Activated CD4-positive, CD25-positive, alpha-beta regulatory T cell treated with anti-CD3 and anti-CD28 coated beads, Interleukin-2, amount 50 U/mL, for 72 hours (primary cell): ENCODE data around the gene CASP8.
"Not testable (repeated sequence)": the region's sequence is repeated elsewhere in the genome, so short reads cannot be mapped to it uniquely, and the experiment has no call there.

Source experiments
- DNase-seq: peaks from one replicate; pipeline ENCODE4 v3.0.0; 2021

The CASP8 gene

DNA sequence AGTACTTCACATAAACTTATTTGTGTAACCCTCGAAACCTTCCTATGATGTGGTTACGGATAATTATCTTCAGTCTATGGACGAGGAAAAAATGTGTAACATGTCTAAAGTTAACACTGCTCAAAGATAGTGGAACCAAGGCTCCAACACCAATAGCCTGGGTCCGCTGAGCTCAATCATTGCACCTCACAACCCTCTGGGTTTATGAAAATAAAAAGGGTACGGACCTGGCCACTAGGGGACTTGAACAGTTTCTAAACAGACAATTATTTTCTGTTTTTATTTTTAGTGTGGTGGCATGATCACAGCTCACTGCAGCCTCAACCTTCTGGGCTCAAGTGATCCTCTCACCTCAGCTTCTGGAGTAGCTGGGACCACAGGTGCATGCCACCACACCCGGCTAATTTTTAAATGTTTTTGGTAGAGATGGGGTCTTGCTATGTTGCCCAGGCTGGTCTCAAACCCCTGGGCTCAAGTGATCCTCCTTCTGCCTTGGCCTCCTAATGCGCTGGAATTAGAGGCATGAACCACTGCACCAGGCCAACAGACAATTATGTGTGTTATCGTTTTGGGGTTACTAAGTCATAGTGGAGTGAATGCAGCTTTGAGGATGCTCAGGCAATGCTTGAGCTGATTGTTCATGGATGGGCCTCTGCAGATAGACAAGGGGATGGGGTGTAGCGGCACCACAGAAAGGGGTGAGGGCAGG, 10.1 kb downstream of the CASP8 start:
- DNase-seq: no peak

DNA sequence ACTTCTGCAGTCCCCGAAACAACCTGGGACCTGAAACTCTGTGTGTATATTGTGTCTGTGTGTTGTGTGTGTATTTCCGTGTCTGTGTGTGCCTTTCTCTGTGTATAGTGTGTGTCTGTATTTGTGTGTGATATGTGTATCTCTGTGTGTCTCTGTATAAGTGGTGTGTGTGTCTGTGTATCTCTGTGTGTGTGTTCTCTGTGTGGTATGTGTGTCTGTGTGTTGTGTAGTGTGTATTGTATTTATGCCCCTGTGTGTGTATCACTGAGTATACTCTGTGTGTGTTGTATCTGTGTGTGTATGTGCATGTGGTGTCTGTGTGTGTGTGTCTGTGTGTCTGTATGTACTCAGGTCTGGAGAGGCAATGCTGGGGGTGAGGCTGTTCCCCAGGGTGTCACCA, 11.6 kb downstream of the CASP8 start:
- DNase-seq: no peak

DNA sequence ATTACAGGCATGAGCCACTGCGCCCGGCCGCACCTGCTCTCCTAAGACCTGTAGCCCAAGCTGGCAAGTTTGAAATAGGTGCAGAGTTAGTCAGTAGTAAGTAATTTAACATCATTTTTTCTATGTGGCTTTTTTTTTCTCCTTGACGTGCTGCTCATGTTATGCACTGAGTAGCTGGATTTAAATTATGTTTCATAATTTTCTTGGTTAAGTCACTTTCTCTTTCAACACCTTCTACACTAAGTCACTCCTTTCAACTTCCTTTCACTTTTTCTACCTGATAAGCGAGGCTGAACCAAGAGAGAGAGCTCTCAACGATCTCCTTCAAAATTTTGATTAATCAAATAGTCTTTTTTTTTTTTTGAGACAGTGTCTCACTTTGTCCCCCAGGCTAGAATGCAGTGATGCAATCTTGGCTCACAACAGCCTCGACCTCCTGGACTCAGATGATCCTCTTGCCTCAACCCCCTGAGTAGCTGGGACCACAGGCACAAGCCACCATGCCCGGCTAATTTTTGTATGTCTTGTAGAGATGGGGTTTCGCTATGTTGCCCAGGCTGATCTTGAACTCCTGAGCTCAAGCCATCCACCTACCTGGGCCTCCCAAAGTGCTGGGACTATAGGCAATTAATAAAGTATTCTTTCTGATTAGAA, 13.1 kb downstream of the CASP8 start:
- no peak for DNase-seq

DNA sequence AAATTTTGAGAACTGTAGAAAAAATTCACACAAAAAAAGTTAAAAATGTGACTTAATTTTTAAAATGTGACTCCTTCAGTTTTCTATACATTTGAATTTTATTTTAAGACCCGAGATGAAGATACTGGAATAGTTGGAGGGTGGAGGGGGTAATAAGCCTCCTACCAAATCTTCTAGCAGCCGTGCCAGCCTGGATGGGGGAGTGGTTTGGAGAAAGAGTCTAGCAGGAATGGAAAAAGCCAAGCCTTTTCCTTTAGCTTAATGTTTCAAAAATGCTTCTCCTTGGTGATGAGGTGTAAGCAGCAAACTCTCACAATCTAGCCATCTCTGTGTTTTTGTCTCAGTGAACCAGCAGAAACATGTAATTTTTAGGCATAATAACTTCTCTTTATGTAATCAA, 14.7 kb downstream of the CASP8 start:
- no peak for DNase-seq

DNA sequence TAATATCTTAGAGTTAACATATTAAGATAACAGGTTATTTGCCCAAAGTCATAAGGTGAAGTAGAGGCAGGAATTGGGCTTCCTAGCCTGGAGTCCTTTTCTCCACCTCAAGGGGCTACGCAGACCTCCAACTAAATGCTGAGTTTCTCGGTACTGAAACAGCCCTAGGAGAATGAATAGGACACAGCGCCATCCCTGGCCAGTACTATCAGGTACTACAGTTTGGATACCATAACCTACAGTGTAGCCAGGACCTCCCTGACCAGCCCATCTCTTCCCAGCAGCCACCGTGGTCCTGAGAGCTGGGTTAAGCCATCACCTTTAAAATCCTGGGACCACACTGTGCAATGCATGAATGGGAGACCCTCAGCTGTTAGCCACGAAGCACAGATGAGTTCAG, 15.7 kb downstream of the CASP8 start:
- no peak for DNase-seq

DNA sequence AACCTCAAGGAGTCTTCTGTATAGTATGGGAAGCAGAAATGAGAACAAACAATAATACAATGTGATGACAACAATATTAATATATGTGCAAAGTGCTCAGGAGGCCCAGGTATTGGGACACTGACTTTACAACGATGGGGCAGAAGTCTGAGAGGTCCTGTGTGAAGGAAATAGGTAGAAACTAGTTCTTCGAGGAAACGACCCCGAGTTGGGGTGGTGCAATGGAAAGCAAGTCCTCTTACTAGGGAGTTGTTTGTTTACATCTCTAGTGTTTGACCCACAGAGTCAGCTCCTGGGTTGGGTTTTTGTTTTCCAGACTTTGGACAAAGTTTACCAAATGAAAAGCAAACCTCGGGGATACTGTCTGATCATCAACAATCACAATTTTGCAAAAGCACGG, 16.2 kb downstream of the CASP8 start:
- no peak for DNase-seq

DNA sequence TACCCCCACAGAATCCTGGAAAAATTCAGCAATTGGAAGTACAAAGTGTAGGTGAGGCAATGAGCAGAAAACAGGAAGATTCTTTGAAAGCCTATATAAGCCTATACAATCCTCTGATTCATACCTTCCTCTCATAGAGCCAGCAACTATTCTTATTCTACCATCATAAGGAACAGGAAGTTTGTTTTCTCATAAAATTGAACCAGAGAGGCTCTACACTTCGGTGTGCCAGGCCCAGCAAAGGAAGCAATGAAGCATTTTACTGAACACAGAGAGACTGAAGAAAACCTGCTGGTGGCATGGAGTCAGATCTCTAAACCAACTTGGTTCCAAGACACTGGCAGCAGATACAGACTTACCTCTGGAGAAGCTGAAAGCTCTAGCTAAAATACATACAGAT, 18.7 kb downstream of the CASP8 start:
- DNase-seq: no peak

DNA sequence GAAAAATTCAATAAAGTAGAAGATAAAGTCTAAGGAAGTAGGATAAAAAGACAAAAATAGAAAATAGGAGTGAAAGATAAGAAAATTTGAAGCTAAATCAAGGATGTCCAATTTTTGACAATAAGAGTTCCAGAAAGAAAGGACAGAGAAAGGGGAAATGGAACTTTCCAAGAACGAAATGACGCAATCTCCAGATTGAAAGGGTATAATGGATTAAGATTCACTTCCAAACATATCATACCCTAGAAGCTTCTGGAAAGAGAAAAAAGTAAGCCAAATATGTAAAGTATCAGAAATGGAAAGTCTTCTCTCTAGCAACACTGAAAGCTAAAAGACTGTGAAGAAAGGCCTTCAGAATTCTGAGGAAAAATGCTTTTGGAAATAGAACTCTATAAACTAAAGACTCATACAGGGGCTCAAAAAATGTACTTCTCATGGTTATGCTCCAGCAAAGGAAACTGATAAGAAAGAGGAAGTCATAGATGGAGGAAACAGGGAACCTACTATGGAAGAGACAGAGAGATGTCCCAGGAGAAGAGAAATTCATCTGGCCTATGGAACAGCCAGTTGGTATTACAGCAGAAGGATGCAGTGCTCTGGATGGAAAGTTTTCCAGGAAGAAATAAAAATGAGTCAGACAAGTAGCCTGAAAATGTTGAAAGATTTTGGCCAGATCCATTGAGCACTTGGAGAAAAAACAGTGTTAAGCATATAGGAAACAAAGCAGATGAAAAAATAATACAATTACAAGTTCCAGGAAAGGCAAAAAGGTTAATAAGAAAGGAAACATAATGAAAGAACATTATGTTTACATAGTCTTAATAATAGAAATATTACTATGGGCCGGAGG, 20.1 kb downstream of the CASP8 start:
- DNase-seq: no peak

DNA sequence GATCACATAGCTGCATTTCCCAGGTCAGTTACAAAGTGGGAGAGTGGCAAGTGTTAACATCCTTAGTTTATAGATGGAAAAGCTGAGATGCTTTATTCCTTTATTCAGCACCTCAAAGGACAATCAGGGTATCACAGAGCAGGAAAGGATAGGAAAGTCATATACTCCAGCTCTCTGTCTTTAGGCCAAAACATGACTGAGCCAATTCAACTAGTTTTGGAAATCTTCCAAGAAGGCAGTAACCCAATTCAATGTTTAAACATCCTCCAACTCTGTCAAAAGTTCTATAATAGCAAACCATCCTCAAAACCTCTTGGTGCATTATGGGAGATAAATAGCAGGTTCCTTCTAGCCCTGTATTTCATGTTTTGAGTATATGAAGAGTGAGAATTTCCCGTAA, 25.2 kb downstream of the CASP8 start:
- no peak for DNase-seq

DNA sequence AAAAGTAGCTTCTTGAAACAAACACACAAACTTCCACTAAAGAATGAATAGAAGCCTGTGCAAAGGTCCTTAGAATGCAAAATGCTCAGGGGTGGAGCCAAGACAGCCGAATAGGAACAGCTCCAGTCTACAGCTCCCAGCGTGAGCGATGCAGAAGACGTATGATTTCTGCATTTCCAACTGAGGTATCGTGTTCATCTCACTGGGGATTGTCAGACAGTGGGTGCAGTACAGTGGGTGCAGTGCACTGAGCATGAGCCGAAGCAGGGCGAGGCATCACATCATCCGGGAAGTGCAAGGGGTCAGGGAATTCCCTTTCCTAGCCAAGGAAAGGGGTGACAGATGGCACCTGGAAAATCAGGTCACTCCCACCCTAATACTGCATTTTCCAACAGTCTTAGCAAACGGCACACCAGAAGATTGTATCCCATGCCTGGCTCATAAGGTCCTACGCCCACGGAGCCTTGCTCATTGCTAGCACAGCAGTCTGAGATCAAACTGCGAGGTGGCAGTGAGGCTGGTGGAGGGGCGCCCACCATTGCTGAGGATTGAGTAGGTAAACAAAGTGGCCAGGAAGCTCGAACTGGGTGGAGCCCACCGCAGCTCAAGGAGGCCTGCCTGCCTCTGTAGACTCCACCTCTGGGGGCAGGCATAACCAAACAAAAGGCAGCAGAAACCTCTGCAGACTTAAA, 30.3 kb downstream of the CASP8 start:
- DNase-seq: not testable (repeated sequence)

DNA sequence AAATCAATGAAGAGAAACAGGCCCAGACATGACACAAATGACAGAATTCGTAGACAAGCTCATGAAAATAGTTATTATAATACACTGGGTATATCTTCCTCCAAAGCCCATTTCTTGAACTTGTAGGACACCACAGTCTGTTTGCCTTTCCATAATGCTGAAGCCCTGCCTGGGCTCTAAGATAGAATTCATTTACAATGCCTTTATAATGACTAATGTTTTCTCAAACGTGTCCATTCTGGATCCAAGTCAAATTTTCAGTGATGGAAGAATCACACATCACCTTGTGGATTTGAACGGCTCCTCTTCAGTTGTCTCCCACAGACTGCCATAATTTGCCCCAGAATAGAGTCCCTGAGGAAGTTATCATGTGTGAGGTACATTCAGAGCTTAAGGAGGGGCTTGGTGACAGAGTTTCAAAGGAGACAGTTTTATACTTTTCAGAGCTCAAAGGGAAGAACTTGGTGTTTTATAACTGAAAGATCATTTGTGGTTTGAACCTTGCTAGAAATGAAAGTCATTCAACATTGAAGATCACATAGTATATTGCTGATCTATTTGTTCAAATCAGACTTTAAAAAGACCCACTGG, 38.2 kb downstream of the CASP8 start:
- no peak for DNase-seq

DNA sequence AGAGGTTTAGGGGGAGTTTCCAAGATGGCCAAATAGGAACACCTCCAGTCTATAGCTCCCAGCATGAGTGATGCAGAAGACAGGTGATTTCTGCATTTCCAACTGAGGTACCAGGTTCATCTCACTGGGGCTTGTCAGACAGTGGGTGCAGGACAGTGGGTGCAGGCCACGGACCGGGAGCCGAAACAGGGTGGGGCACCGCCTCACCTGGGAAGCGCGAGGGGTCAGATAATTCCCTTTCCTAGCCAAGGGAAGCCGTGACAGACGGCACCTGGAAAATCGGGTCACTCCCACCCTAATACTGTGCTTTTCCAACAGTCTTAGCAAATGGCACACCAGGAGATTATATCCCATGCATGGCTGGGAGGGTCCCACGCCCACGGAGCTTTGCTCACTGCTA, 39.6 kb downstream of the CASP8 start:
- DNase-seq: not testable (repeated sequence)

DNA sequence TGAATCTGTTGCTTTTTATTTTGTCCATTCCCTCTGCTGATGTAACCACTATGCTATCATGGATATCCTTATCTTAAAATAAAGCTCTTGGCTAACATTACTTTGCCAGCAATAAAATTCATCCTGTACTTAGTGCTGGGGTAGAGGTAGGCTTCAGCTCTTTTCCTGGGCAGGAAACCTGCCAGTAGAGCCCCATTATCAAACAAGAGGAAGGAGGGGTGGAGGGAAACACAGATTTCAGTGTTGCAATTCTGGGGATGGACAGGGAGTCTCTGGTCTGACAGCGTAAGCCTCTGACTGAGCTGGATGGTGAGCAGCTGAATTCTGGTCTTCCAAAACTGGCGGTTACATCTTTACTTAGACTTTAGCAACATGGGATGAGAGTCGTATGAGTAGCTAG, 47.5 kb downstream of the CASP8 start:
- DNase-seq: no peak

DNA sequence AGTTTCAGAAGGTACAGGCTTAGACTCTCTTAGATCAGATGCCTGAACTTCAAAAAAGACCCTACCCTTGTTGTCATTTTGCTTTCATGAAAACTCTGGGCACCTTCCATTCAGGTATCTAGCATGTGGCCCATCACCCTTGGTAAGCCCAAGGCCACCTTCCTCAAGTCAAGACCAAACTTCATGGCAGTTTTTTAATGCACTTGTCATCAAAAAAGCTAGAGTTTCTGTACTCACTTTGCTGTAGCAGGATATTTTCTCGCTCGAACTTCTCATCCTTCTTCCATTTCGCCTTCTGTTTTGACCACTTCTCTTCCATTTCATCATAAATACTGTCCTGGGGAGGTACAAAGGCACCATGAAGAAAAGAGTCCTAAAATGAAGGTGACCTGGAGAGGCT, 48.6 kb downstream of the CASP8 start:
- no peak for DNase-seq

DNA sequence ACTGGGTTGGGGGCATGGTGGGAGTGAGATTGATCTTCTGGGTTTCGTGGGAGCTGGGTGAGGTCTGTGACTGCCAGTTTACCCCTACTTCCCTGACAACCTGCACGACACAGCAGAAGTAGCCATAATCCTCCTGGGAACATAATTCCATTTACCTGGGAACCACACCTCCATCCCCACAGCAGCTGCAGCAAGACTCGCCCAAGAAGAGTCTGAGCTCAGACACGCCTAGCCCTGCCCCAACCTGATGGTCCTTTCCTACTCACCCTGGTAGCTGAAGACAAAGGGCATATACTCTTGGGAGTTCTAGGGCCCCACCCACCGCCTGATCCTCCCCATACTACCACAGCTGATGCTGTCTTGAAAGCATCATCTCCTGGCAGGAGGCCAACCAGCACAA, 53.0 kb downstream of the CASP8 start:
- no peak for DNase-seq

DNA sequence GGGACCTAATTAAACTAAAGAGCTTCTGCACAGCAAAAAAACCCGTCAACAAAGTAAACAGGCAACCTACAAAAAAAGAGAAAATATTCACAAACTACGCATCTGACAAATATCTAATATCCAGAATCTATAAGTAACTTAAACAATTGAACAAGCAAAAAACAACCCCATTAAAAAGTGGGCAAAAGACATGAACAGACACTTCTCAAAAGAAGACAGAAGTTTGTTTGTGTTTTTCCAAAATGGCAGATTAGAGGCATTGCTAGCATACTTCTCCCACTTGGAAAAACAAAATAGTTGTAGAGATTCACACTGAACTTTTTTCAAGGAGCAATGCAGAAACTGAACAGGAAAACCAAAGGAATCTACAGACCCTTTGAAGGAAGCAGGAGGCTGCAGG, 59.2 kb downstream of the CASP8 start:
- no peak for DNase-seq

DNA sequence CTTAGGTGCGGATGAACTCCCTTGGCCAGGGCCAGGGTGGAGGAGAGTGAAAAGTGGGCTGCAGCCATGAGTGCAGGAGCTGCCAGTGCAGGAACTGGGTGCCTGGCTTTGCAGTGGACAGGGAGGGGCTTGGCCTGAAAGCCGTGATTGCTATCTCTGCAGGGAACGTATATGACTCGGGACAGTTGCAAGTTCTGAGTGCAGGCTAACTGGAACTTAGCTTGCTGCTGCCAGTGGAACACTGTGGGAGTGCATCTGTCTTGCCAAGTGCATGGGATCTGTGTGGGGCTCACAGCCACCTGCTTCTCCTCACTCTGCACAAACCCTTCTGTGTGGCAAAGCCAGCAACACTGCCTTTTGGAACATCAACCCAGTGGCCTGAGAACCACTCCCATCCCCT, 59.9 kb downstream of the CASP8 start:
- DNase-seq: no peak

DNA sequence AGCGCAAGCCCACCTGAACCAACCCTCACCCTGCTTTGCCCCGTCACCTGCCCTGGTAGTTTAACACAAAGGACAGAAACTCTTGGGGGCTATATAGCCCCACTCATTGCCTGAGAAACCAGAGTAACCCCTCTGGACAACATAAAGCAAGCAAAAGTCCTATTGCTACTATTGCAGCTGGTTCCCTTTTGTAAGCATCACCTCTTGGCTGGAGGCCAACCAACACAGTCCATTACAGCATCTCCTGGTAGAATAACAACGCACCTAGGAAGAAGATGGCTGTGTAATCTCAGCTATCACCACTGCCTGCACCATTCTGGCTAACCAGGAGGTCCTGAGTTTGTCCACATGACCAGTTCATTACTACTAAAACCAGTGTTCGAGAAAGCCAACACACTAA, 60.4 kb downstream of the CASP8 start:
- no peak for DNase-seq

DNA sequence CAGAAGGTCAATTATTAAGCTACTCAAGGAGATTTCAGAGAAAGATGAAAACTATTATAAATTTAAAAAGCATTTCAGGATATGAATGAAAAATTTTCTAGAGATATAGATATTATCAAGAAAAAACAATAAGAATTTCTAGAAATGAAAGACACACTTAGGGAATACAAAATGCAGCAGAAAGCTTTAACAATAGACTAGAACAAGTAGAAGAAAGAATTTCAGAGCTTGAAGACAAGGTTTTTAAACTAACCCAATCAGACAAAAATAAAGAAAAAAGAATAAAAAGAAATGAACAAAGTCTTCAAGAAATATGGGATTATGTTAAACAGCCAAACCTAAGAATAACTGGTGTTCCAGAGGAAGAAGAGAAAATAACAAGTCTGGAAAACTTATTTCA, 62.4 kb downstream of the CASP8 start:
- DNase-seq: no peak

DNA sequence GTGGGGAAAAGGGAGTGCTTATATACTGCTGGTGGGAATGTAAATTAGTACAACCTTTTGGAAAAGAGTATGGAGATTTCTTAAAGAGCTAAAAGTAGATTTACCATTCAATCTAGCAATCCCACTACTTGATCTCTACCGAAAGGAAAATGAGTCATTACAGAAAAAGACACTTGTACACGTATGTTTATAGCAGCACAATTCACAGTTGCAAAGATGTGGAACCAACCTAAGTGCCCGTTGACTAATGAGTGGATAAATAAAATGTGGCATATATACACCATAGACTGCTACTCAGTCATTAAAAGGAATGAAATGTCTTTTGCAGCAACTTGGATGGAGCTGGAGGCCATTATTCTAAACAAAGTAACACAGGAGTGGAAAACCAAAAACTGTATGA, 67.3 kb downstream of the CASP8 start:
- DNase-seq: no peak

DNA sequence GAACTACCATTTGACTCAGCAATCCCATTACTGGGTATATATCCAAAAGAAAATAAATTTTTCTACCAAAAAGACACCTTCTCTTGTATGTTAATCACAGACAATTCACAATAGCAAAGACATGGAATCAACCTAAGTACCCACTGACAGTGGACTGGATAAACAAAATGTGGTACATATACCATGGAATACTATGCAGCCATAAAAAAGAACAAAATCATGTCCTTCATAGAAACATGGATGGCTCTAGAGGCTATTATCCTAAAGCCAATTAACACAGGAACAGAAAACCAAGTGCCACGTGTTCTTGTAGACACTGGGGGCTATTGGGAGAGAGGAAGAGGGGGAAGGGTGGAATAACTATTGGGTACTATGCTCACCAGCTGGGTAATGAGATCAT, 69.1 kb downstream of the CASP8 start:
- DNase-seq: no peak
